Kasumi-1 (cell line): ENCODE results near the gene FBXO44.

Experiments
- DNase-seq, 2 experiments: peaks; one replicate each; lab custom pipeline; 2025; lab: John Stamatoyannopoulos, UW

FBXO44 gene

GRCh38 chr1:11708554-11709350, 54.1 kb downstream of the FBXO44 start:
- no peak for DNase-seq

DNA sequence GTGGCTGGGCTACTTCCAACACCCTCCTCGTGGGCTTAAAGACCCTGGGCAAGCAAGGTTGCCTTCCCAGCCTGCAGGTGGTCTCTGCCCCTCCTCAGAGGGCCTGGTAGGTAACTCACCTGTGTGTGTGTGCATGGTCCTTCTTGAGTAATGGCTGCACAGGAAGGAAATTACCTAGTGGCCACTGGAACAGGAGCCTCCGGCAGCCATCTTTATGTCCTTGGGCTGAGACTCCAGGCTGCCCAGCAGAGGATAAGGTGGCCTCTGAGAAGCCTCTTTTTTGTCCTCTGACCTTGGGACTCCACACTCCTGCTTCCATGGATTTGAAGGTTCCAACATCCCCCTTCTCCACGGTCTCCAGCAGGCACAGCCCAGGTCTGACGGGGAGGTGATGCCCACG, 56.8 kb downstream of the FBXO44 start:
- DNase-seq, result no peak

- no peak for DNase-seq
These were observed 57.6 kb downstream of the FBXO44 start for GRCh38 chr1:11712285-11712684.
